HepG2 (cell line): Measurements from ENCODE around the gene HRC. TPM values are rescaled to one million over a fixed set of nuclear protein-coding genes. Genes with fewer than 3 reads are reported as not detected.

Experiments used
- ATAC-seq: fragments of 200-7000 bp; cut with Tn5 transposase; 3 replicates; pipeline ENCODE4 v1.9.1; 2020; ENCODE audit warnings: mild to moderate bottlenecking, moderate library complexity
- BruUV-seq: library from RNA; stranded (reverse); fragments of 400-500 nt; replicated peaks from 2 replicates; lab custom pipeline; 2021; lab: Mats Ljungman, UMichigan
- CTCF ChIA-PET: fragments of 300-600 bp; formaldehyde crosslinking; extraction: SDS; loops from one replicate; lab custom pipeline; 2021; ENCODE audit warnings: low total read pairs, inconsistent platforms, low intra/inter-chr PET ratio; lab: Yijun Ruan, JAX
- POLR2A ChIA-PET: fragments of 350-600 bp; sonication (Branson Sonifier 250); formaldehyde crosslinking; loops from one replicate; lab custom pipeline; 2020; ENCODE audit warnings: antibody characterized with exemption, inconsistent platforms; lab: Yijun Ruan, JAX
- DNase-seq: peaks from one replicate; pipeline ENCODE4 v3.0.0-alpha.2; 2015; ENCODE audit warnings: low spot score
- FAIRE-seq: peaks from 3 replicates; lab custom pipeline; 2011; peaks lifted over from hg19 to GRCh38; lab: Jason Lieb, UNC
- H2AFZ ChIP-seq: one replicate; pipeline ENCODE4 v1.6.1; 2011; ENCODE audit warnings: low read length, inconsistent platforms
- H3K27ac ChIP-seq: fragments of 300-600 bp; 3 replicates; pipeline ENCODE4 v1.8.0; 2011; ENCODE audit warnings: mixed run types, mild to moderate bottlenecking, mixed read lengths, low read length, inconsistent platforms; ENCODE audit not compliant: insufficient read depth; ENCODE audit errors: extremely low read length
- H3K27me3 ChIP-seq, 2 experiments: fragments of 200-600 bp in 1 of 2; 2 replicates in 1 of 2; 3 replicates in 1 of 2; pipeline versions ENCODE4 v1.6.0 to v1.8.0; 2011; ENCODE audit warnings: low read length in 2 of 2, mild to moderate bottlenecking in 2 of 2, moderate library complexity in 2 of 2, inconsistent platforms in 1 of 2; ENCODE audit not compliant: insufficient read depth in 2 of 2, control insufficient read depth in 1 of 2
- H3K36me3 ChIP-seq, 2 experiments: fragments of 200-600 bp in 1 of 2; replicated peaks in 1 of 2; 2 replicates in 1 of 2; 3 replicates in 1 of 2; pipeline versions ENCODE4 v1.5.1 to v1.8.0; 2011; ENCODE audit warnings: low read length in 2 of 2, inconsistent platforms in 1 of 2; ENCODE audit not compliant: insufficient read depth in 2 of 2, control insufficient read depth in 1 of 2
- H3K4me1 ChIP-seq: 2 replicates; pipeline ENCODE4 v1.5.1; 2012; ENCODE audit warnings: low read length, inconsistent platforms; ENCODE audit not compliant: insufficient read depth
- H3K4me2 ChIP-seq: 2 replicates; pipeline ENCODE4 v1.6.0; 2011; ENCODE audit warnings: low read depth, low read length, inconsistent platforms
- H3K4me3 ChIP-seq, 3 experiments: fragments of 200-600 bp in 1 of 3; sonication (generic), shearing (Covaris generic) in 1 of 3; replicated peaks in 1 of 3; 2 replicates each; pipeline ENCODE4 v1.5.1; 2011 to 2016; ENCODE audit warnings: low read length in 3 of 3, inconsistent platforms in 2 of 3, low read depth in 2 of 3, mild to moderate bottlenecking in 2 of 3, control low read depth in 1 of 3, mixed read lengths in 1 of 3; ENCODE audit not compliant: insufficient read depth in 1 of 3
- H3K79me2 ChIP-seq: one replicate; pipeline ENCODE4 v1.6.1; 2011; ENCODE audit warnings: low read length, inconsistent platforms; ENCODE audit not compliant: insufficient read depth
- H3K9ac ChIP-seq: 2 replicates; pipeline ENCODE4 v1.6.0; 2011; ENCODE audit warnings: mild to moderate bottlenecking, low read depth, low read length, inconsistent platforms; ENCODE audit not compliant: insufficient read depth
- H3K9me3 ChIP-seq: 2 replicates; pipeline ENCODE4 v1.5.1; 2012; ENCODE audit warnings: mild to moderate bottlenecking, low read length
- H4K20me1 ChIP-seq: 2 replicates; pipeline ENCODE4 v1.6.0; 2011; ENCODE audit warnings: inconsistent platforms, mild to moderate bottlenecking, low read length, moderate library complexity; ENCODE audit not compliant: insufficient read depth
- ATRX ChIP-seq: sonication (generic); formaldehyde crosslinking; IDR thresholded peaks from 2 replicates; pipeline ENCODE4 v1.4.0; 2020; ENCODE audit warnings: missing genetic modification reagents, borderline replicate concordance
- HOMEZ ChIP-seq: IDR thresholded peaks from 2 replicates; pipeline ENCODE4 v1.6.1; 2016; ENCODE audit warnings: low read depth
- ISL2 ChIP-seq: sonication (generic); formaldehyde crosslinking; IDR thresholded peaks from 2 replicates; pipeline ENCODE4 v1.5.0; 2020; ENCODE audit warnings: missing genetic modification reagents
- PAX8 ChIP-seq: sonication (generic); formaldehyde crosslinking; IDR thresholded peaks from 2 replicates; pipeline ENCODE4 v1.8.0; 2022; ENCODE audit warnings: mild to moderate bottlenecking, missing genetic modification reagents, borderline replicate concordance
- POLR2G ChIP-seq: fragments of 200-400 bp; formaldehyde crosslinking; IDR thresholded peaks from 2 replicates; pipeline ENCODE4 v1.6.1; 2018; ENCODE audit warnings: mild to moderate bottlenecking, low read depth, low read length, moderate library complexity
- ZNF333 ChIP-seq: sonication (generic); formaldehyde crosslinking; IDR thresholded peaks from 2 replicates; pipeline ENCODE4 v1.4.0; 2020; ENCODE audit warnings: mild to moderate bottlenecking, missing genetic modification reagents, borderline replicate concordance
- ZNF430 ChIP-seq: sonication (generic); formaldehyde crosslinking; IDR thresholded peaks from 2 replicates; pipeline ENCODE4 v1.9.0; 2021; ENCODE audit warnings: mild to moderate bottlenecking, missing genetic modification reagents
- ZNF629 ChIP-seq: sonication (generic); formaldehyde crosslinking; conservative IDR thresholded peaks from 2 replicates; pipeline ENCODE4 v1.5.0; 2020; ENCODE audit warnings: missing genetic modification reagents
- ZNF660 ChIP-seq: sonication (generic); formaldehyde crosslinking; IDR thresholded peaks from 2 replicates; pipeline ENCODE4 v1.5.1; 2020; ENCODE audit warnings: mild to moderate bottlenecking, low read depth, missing genetic modification reagents, borderline replicate concordance
- ZNF816 ChIP-seq: sonication (generic); formaldehyde crosslinking; IDR thresholded peaks from 2 replicates; pipeline ENCODE4 v1.8.0; 2022; ENCODE audit warnings: missing genetic modification reagents, mild to moderate bottlenecking, borderline replicate concordance
- WGBS: methylation state at CpG from one replicate; pipeline ENCODE4 v1.1.6; 2017; ENCODE audit warnings: low lambda C conversion rate; 5-methylcytosine and 5-hydroxymethylcytosine counted together
- in situ Hi-C: cut with HindIII; loops from 2 replicates; pipeline ENCODE4 v1.10.0; 2017; ENCODE audit warnings: low pct_unique_long_range_greater_than_20kb; ENCODE audit not compliant: extremely low pct_ligation_motif_present
- intact Hi-C: fragments of 100-400 bp; cut with micrococcal nuclease; formaldehyde crosslinking; loops from one replicate; pipeline ENCODE4 v1.10.0; 2022; ENCODE audit not compliant: unreplicated experiment
- polyA plus RNA-seq, 8 experiments: library from polyadenylated mRNA; depleted of rRNA in 3 of 8; stranded (reverse) in 7 of 8; unstranded in 1 of 8; fragments of >200 nt; fragmentation: Illumina TruSeq in 4 of 8; extraction: Trizol in 4 of 8; gene quantifications; 2 replicates each; pipeline versions ENCODE4 v1.2.1 to v1.2.3, GENCODE V29; 2011 to 2016; ENCODE audit warnings: low read depth in 4 of 8, missing spikeins in 1 of 8, mixed read lengths in 1 of 8; ENCODE audit not compliant: insufficient read depth in 1 of 8
- total RNA-seq, 5 experiments: library from RNA; depleted of rRNA; stranded (reverse); fragments of >200 nt; fragmentation: Illumina TruSeq; extraction: Trizol; gene quantifications; 2 replicates each; pipeline ENCODE4 v1.2.3, GENCODE V29; 2016; ENCODE audit warnings: low read depth in 1 of 5
- TF ChIP-seq, protein P1 (sequence below): sonication (generic); formaldehyde crosslinking; IDR thresholded peaks from 2 replicates; pipeline ENCODE4 v1.5.0; 2020; ENCODE audit warnings: mild to moderate bottlenecking, missing genetic modification reagents
- TF ChIP-seq, protein P2 (sequence below): sonication (generic); formaldehyde crosslinking; IDR thresholded peaks from 2 replicates; pipeline ENCODE4 v1.4.0; 2020; ENCODE audit warnings: mild to moderate bottlenecking, missing genetic modification reagents
- TF ChIP-seq, protein P3 (sequence below): sonication (generic); formaldehyde crosslinking; IDR thresholded peaks from 2 replicates; pipeline ENCODE4 v1.9.0; 2022; ENCODE audit warnings: low read depth, missing genetic modification reagents
- TF ChIP-seq, protein P4 (sequence below): sonication (generic); formaldehyde crosslinking; IDR thresholded peaks from 2 replicates; pipeline ENCODE4 v1.8.1; 2022; ENCODE audit warnings: low read depth, mild to moderate bottlenecking, missing genetic modification reagents

HRC gene
- total and polyA plus RNA-seq, 2 of the 13 experiments (the other 11 are each of a cell fraction or from before 2014, with no cell fraction given) = 3.6 to 15.4 TPM

GRCh38 chr19:49109051-49109450, 46.1 kb downstream of the HRC start (continued):
- TF ChIP-seq HOMEZ = no peak
- TF ChIP-seq ZNF629 = no peak
- peak; percentile 30; the same call in 1 of the 2 replicates for TF ChIP-seq POLR2G
- TF ChIP-seq ZNF816 = no peak

GRCh38 chr19:49107625-49108459, 47.4 kb downstream of the HRC start:
- no peak for ATAC-seq
- Histone ChIP-seq H3K4me2 (no peak overlapping the region), H3K27me3 (no peaks in the 10 kb centered on the region), H2AFZ (no peak overlapping the region), H3K4me3 (no peak overlapping the region), H3K9ac (no peak overlapping the region), H3K4me1 (peaks cover 3% of the 10 kb centered on the region), H3K36me3 (peaks cover 13 to 61% of the 10 kb centered on the region in 2 experiments; a peak in 4 of 5 replicates), H3K9me3 (no peaks in the 10 kb centered on the region), H3K79me2 (no peaks in the 10 kb centered on the region), H4K20me1 (peaks cover 20% of the 10 kb centered on the region), H3K27ac (no peak overlapping the region)
- intact Hi-C loops = no loop called here
- 98% methylated on average over 89 of the region's 93 CpGs for WGBS
- in situ Hi-C loops = no loop called here
- POLR2A ChIA-PET = no interaction called here
- BruUV-seq = TSS peak; percentile 45
- no peak for DNase-seq
- CTCF ChIA-PET = interaction anchor here (1.8 kb wide), 1 partner anchor 10 kb away, joined by 7 read pairs; no protein-coding TSS in a partner anchor
- no peak for FAIRE-seq
- TF ChIP-seq ZNF430 (no peak), ISL2 (CRISPR knock-in tag) (no peak), ATRX (no peak), ZNF333 (CRISPR knock-in tag) (no peak), ZNF660 (no peak), PAX8 (CRISPR knock-in tag) (no peak)
- TF ChIP-seq, protein P1, sequence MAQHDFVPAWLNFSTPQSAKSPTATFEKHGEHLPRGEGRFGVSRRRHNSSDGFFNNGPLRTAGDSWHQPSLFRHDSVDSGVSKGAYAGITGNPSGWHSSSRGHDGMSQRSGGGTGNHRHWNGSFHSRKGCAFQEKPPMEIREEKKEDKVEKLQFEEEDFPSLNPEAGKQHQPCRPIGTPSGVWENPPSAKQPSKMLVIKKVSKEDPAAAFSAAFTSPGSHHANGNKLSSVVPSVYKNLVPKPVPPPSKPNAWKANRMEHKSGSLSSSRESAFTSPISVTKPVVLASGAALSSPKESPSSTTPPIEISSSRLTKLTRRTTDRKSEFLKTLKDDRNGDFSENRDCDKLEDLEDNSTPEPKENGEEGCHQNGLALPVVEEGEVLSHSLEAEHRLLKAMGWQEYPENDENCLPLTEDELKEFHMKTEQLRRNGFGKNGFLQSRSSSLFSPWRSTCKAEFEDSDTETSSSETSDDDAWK (CRISPR knock-in tag) = no peak
- TF ChIP-seq, protein P2, sequence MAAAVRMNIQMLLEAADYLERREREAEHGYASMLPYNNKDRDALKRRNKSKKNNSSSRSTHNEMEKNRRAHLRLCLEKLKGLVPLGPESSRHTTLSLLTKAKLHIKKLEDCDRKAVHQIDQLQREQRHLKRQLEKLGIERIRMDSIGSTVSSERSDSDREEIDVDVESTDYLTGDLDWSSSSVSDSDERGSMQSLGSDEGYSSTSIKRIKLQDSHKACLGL = no peak
- TF ChIP-seq, protein P3, sequence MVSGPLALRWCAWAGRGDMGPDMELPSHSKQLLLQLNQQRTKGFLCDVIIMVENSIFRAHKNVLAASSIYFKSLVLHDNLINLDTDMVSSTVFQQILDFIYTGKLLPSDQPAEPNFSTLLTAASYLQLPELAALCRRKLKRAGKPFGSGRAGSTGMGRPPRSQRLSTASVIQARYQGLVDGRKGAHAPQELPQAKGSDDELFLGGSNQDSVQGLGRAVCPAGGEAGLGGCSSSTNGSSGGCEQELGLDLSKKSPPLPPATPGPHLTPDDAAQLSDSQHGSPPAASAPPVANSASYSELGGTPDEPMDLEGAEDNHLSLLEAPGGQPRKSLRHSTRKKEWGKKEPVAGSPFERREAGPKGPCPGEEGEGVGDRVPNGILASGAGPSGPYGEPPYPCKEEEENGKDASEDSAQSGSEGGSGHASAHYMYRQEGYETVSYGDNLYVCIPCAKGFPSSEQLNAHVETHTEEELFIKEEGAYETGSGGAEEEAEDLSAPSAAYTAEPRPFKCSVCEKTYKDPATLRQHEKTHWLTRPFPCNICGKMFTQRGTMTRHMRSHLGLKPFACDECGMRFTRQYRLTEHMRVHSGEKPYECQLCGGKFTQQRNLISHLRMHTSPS = no peak
- TF ChIP-seq, protein P4, sequence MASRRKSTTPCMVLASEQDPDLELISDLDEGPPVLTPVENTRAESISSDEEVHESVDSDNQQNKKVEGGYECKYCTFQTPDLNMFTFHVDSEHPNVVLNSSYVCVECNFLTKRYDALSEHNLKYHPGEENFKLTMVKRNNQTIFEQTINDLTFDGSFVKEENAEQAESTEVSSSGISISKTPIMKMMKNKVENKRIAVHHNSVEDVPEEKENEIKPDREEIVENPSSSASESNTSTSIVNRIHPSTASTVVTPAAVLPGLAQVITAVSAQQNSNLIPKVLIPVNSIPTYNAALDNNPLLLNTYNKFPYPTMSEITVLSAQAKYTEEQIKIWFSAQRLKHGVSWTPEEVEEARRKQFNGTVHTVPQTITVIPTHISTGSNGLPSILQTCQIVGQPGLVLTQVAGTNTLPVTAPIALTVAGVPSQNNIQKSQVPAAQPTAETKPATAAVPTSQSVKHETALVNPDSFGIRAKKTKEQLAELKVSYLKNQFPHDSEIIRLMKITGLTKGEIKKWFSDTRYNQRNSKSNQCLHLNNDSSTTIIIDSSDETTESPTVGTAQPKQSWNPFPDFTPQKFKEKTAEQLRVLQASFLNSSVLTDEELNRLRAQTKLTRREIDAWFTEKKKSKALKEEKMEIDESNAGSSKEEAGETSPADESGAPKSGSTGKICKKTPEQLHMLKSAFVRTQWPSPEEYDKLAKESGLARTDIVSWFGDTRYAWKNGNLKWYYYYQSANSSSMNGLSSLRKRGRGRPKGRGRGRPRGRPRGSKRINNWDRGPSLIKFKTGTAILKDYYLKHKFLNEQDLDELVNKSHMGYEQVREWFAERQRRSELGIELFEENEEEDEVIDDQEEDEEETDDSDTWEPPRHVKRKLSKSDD (CRISPR knock-in tag) = peak; percentile 15; the same call in 1 of the 2 replicates
